ENCODE results near the gene FOXP1. TPM values are rescaled to one million over a fixed set of nuclear protein-coding genes. Genes with fewer than 3 reads are reported as not detected.

Gene FOXP1
- polyA plus RNA-seq, 4 donors = 16.0 to 45.3 (median 39.0) TPM

DNA sequence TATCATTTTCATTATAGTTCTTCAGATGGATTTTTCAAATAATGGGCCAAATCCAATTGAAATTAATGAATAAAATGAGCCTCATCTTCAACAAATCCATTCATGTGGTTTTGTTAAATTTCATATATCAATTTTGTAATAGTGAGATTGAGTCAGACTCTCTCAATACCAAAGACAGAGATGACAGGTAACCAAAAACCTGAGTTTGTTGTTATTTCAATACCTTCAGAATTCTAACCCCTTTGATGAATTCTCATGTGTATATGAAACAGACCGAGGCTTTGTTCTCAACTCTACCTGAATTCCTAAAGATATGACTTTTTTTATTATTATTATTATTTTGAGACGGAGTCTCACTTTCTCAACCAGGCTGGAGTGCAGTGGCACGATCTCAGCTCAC is 92.8 kb downstream of the FOXP1 start:
- DNase-seq (ENCODE audit: low read depth in 4 of 4, low spot score in 3 of 4) = no peak

DNA sequence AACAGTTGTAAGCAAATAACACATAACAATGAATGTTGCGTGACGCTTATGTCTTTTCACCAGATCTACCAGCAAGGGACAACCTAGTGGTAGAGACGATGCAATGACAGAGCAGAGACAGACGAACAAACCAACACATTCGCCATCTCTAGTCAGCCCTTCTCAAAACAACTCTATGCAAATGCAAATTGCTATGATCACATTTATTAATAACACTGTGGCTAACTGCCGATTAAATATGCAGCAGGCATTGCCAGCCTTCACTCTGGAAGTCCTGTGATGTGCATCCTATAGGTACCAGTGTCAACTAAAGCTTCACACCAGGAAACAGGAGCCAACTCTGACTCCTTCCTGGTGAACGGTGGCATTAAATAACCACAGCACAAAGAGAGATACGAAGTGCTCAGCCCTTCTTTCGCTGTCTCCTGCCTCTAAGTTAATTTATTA is 94.2 kb downstream of the FOXP1 start:
- DNase-seq (ENCODE audit: low read depth in 4 of 4, low spot score in 3 of 4) = no peak

DNA sequence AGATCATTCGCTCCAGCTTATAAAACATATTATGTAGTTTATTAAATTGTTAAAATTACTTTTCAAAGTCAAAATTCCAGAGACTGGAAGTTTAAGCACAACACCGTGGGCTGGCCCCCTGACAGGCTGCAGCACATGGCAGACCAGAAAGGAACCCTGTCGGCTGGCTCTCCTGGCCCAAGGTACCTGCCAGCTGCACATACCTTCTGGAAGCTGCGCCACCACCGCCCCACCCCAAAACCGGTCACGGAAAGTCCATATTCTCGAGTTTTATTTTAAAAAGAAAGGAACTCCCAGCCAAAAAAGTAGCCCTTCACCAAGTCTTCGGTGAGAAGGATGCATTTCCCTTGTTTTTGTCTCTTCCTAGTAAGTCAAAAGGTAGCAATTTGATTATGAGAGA is 94.6 kb downstream of the FOXP1 start:
- no peak for DNase-seq (ENCODE audit: low read depth in 4 of 4, low spot score in 3 of 4)

DNA sequence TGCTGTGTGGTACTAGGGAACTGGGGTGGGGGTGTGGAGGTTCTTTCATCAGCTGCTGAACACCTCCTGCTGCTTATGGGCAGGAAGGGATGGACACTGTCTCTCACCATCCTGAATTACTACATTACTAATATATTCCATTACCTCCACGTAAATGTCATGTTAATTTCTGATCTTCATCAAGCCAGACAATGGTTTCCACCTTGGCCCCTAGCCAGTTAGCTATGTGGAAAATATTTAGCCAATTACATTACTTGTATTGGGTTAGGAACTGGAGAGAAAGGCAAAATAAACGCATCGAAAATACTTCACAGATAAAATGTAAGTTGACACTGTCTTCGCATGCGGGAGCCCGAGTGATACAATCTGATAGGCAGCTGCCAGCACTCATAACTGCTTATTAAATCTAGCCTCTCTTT is 95.1 kb downstream of the FOXP1 start:
- DNase-seq (ENCODE audit: low read depth in 4 of 4, low spot score in 3 of 4) = no peak

DNA sequence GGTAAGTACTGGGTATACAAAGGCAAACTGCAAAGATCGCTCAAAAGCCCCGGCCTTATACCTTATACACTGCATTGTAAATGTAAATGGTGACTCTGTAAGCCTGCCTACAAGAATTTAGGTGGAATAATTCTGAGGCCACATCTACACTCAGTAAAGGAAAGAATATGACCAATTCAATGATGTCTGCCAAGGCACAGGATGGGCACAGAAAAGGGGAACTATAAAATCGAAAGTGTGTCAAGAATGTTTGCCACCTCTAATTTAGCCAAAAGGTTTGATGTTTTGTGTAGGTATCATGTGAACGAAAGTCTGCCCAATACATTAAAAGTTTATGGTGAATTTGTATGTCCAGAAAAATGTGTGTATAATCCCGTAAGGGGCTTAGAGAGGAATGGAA is 96.1 kb downstream of the FOXP1 start:
- no peak for DNase-seq (ENCODE audit: low read depth in 4 of 4, low spot score in 3 of 4)

DNA sequence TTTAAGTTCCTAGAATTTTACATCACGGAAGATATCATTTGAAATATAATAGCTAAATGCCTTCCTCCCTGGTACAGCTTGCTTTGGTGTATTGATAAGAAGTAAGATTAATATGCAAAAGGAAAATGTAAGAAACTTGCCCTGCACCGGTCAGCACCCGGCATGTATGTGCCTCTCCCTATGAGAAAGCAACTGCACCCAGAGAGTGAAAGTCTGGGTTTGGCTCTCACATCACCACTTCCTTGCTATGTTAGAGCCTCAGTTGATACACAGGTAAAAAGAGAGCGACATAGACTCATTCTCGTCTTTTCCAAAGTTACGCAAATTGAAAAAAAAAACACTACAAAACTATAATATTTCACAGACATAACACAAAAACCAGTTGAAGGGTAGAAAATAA is 96.7 kb downstream of the FOXP1 start:
- no peak for DNase-seq (ENCODE audit: low read depth in 4 of 4, low spot score in 3 of 4)

DNA sequence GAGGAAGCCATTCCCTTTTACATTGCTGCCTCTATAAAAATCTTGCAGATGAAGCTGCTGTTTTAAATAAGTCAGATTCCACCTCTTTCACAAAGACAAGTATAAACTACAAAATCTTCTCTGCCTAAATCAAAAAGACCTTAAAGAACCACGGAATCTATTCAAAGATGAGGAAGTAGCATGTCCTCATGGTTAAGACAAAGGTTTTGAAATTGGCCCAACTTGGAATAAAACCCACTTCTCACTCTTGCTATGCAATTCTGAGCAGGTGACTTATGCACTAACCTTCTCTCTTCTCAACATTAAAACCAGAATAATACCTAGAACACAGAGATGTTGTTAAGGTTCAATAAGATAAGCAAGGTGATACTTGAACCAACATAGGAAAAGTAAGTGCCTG is 97.6 kb downstream of the FOXP1 start:
- no peak for DNase-seq (ENCODE audit: low read depth in 4 of 4, low spot score in 3 of 4)

DNA sequence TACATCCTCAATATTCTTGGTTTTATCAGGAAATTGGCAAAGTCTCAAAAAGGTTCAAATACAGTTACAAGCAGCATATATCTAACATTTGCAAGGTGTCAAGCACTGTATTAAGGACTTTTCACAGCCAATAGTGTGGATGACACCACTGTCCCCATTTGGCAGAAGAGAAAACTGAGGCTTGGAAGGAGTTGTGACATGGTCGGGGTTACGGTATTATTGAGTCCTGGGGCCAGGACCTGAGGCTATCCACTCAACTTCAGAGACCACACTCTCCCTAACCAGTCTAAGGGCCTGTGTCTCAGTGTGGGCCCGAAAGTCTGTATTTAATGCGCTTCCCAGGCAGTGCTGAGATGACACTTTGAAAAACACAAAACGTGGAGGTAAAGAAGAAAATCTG is 99.1 kb downstream of the FOXP1 start:
- no peak for DNase-seq (ENCODE audit: low read depth in 4 of 4, low spot score in 3 of 4)

DNA sequence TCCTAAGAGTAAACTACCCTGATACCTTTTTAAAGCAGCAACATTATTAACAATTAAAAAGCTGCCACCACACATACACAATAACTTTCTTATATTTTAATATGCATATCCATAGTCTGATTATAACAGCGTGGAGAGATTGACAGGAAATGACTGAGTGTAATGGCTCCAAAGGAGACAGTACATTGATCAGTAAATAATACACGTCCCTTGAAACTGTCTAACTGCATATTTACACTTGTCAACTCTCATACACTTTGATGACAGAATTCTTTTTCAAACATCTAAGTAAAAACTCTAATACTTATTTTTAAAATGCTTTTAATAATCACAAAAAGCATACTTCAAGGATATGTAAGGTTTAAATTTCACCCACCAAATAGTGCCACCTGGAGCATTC is 99.5 kb downstream of the FOXP1 start:
- no peak for DNase-seq (ENCODE audit: low read depth in 4 of 4, low spot score in 3 of 4)

DNA sequence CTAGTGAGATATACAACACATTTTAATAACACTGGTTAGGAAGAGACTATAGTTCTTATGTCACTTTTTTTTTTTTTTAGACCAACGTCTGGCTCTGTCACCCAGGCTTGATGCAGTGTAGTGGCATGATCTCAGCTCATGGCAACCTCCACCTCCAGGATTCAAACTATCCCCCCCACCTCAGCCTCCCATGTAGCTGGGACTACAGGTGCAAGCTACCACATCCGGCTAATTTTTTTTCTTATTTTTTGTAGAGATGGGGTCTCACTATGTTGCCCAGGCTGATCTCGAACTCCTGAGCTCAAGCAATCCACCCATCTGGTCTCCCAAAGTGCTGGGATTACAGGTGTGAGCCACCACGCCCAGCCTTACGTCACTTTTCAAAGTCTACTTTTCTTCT is 100.8 kb downstream of the FOXP1 start:
- no peak for DNase-seq (ENCODE audit: low read depth in 4 of 4, low spot score in 3 of 4)

DNA sequence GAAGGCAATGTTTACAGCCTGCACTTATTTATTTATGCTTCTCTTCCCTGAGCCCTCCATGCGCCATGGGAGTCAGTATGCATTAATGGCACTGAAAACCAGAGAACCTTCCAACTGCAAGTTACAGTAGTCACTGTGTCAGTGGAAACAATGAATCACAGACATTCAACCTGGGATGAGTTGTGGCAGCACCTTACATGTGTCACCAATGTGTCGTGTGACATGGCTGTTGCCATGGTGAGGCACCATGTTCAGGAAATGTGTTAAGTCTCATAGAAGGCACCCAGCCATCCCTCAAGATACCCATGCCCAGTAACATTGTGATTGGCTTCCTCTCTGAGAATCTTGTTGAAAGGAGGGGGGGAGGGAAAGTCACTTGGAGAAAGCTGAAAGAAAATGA is 105.0 kb downstream of the FOXP1 start:
- DNase-seq (ENCODE audit: low read depth in 4 of 4, low spot score in 3 of 4) = no peak

DNA sequence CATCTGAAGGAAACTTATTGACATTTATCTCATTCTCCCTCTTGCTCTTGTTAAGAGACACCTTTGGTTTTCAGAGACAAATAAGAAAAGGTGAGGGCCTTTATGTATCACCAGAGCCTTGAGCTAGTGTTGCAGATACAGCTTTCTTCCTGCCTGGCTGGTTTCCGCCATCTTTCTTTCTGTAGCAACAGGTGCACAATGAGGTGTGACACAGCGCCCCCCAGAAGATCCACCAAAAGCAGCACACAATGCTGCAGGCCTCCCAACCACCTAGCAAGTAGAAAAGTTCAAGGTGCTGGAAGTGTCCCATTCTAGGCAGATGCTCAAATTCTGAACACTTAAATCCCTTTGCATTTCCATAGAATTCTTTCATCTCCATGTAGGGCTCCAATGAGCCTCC is 106.6 kb downstream of the FOXP1 start:
- no peak for DNase-seq (ENCODE audit: low read depth in 4 of 4, low spot score in 3 of 4)

DNA sequence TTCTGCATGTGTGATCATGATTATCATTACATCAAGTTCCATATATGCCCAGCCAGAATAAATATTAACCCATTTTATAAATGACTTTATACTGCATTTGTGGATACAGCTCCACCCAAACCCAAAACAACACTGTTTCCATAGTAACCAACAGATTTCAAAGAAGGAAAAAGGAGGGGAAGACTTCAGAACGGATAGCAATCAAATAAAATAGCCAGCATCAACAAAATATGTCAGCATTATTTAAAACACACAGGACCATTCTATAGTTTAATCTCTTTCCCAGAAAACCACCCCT is 114.4 kb downstream of the FOXP1 start:
- no peak for DNase-seq (ENCODE audit: low read depth in 4 of 4, low spot score in 3 of 4)

DNA sequence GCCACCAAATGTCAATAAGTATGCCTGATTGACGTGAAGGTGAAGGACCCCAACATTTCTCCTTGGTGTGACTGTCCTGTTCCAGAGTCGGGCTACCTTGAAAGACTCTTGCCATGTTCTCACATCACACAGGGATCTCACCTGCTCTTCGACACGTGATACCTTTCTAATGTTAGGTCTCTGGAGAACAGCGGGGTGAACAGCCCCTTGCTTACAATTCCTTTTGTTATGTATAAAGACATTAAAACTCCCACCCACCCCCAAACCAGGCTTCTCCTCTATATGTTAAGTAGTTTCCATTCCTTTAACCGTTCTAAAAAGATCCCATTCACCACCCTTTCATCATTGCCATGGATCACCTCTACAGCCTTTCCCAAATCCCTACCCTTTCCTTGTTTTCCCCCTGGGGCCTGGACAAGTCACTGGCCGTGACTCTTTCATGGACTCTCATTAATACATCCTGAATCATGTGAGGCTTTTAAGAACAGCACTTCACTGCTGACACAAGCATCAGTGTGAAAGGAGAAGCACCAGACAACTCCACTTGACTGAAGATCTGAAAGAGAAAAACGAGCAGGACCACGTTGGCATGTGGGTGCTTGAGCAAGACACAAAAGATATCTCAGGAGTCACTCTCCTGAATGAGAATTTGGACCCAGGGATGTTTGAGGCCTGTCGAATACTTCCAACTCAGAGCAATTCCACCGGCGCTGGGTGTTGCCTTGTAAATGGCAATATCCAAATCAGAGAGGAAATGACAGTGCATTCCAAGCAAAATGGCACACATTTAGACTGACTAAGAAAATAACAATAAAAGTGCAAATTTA is 115.0 kb downstream of the FOXP1 start:
- DNase-seq (ENCODE audit: low read depth in 4 of 4, low spot score in 3 of 4) = no peak

DNA sequence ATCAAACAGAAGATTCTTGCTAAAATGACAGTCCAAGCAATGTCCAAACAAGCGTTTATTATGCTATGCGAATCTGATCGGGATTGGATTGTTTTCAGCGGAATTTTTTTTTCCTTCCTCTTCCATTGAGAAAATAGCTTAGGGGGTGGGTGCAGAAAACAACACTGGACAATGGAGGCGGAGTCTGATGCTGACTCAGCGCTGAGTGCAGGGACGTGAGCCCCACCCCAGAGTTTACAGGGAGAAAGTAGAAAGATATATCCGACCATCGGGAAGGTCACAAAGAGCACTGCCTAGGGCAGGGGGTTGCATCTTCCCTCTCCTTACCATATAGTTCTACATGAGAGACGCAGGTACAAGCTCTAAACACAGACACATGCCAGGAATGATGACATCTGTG is 117.0 kb downstream of the FOXP1 start:
- DNase-seq (ENCODE audit: low read depth in 4 of 4, low spot score in 3 of 4) = no peak

DNA sequence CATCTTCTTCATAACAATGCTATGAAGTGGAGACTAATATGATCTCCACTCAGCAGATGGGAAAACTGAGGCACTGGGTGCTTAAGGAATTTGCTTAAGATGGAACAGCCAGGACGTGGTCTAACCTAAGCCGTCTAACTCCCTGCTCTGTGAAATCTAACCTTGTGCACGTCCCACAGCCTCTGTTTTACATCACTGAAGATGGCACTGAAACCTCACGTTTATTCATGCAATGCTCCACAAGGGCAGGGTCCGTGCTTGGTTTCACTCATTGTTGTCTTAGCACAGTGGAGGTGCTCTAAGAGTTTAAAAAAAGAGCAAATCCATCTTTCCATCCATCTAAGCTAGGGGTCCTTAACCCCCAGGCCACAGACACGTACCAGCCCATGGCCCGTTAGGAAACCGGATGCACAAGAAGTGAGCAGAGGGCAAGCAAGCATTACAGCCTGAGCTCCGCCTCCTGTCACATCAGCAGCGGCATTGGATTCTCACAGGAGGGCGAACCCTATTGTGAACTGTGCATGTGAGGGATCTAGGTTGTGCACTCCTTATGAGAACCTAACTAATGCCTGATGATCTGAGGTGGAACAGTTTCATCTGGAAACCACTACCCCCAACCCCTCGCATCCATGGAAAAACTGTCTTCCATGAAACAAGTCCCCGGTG is 118.0 kb downstream of the FOXP1 start:
- no peak for DNase-seq (ENCODE audit: low read depth in 4 of 4, low spot score in 3 of 4)

DNA sequence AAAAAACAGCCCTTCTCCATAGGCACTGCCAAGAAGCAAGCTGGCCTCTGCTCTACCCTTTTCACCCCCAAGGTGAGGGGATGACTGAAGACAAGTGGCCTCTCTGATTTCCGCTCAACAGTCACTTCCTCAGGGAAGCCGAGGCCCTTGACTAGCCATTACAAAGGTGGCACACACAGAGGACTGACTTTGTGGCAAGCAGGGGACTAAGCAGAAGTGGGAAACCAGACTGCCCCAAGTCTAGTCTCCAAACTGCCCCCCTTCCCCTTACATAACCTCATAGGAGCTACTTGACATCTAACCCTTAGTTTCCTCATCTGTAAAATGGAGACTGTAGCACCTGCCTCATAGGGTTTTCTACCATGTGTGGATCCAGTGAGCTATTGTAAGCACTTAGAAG is 118.9 kb downstream of the FOXP1 start:
- DNase-seq (ENCODE audit: low read depth in 4 of 4, low spot score in 3 of 4) = no peak

DNA sequence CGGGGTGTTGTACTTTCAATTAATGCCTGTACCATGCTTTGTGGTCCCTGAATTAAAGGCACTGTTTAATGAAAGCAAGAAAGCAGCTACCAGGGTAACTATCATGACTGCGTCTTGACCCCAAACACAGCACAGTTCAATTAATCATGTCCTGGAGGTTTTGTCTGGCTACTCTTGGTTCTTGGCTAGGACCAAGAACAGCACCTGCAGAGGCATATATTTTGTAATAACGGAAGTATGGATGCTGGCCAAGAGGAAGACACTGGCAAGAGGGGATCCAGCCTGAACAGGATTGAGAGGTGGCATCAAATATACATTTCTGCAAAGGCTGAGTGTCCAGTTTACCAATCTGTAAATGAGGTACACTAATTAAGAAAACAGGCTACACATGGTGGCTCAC is 119.9 kb downstream of the FOXP1 start:
- DNase-seq (ENCODE audit: low read depth in 4 of 4, low spot score in 3 of 4) = no peak

DNA sequence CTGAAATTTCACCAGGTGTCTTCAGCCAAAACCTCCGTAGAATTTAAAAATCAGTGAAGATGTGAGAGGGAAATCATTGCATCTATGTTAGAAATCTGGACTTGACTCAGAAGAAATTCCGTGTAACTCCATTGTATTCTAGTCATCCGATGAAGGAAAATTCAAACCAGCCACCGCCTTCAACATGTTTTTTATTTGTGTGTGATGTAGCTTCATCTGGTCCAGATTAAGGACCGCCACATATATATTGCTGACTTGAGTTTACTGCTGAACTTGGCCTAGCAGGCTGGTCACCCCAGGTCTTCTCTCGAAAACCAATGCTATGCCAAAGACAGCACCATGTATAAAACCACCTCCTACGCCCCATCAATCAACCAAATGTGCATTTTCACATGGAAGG is 120.9 kb downstream of the FOXP1 start:
- DNase-seq (ENCODE audit: low read depth in 4 of 4, low spot score in 3 of 4) = no peak

DNA sequence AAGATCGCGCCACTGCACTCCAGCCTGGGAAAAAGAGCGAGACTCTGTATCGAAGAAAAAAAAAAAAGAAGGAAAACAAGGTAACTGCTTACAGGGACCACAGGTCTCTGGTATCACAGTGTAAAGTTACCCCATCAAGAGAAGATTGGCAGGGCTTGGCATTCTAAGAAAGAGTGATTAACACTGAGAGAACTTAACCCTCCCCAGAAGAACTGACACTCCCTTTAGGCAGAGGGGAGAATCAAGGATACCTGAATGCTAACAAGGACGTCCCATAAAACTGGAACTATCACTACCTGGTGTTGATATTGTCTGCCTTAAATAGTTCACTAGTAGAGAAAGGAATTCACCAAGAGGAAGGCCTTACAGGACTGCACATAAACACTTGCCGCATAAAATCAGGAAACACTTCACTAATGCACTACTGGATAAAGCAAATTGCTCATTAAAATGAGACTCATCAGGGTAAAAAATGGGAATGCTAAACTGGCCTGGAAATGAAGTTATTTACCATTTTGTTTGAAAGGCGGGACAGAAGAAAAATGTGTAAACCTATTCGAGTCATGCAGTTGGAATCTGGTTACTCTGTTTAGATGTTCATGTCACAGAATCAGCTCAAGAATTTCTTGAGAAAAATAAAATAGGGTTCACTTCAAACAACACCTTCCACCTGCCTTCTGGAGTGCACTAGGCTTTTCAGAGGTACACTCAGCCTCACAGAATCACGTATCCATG is 121.6 kb downstream of the FOXP1 start:
- DNase-seq (ENCODE audit: low read depth in 4 of 4, low spot score in 3 of 4) = no peak

DNA sequence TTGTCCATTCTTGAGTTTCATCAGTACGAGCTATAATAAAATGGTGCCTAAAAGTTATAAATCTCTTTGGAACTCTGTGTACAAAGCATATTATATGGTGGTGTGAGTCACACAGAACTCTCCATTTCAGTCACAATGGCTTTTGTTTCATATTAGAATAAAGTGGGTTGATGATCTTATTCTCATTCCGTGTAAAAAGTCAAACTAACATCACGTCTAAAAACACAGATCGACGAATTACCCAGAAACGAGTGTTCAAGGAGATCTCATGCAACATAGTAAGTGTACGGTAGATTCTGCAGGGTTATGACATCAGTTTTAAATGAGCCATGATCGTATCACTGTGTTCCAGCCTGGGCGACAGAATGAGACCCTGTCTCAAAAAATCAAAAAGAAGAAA is 122.4 kb downstream of the FOXP1 start:
- DNase-seq (ENCODE audit: low read depth in 4 of 4, low spot score in 3 of 4) = no peak

DNA sequence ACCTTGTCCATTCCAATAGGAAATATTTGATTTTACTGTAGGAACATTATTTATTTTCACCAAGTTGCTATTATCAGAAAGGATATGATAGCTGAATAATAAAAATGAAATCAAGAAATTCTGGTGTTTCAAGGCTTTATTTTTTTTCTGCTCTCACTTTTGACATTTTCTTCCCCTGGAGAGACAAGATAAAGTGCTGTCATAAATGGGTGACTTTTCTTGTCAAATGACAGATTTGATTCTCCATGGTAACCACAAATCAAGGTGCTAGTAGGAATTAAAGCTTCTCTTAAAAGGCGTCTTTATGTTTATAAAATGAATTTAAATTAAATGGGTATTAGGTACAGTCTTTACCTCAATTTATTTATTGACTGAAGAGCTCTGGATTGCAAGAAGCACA is 124.6 kb downstream of the FOXP1 start:
- no peak for DNase-seq (ENCODE audit: low read depth in 4 of 4, low spot score in 3 of 4)

Measured in left renal pelvis (tissue), 4 donors.